Fibroblast of villous mesenchyme (primary cell): ENCODE data around the gene FABP6. TPM values are rescaled to one million over a fixed set of nuclear protein-coding genes. Genes with fewer than 3 reads are reported as not detected.

ENCODE experiments used
- DNase-seq: peaks from one replicate; pipeline ENCODE4 v3.0.0-alpha.2; 2010; ENCODE audit warnings: low read depth
- H3K4me3 ChIP-seq: 2 replicates; pipeline ENCODE4 v1.5.1; 2011; ENCODE audit warnings: low read depth, mild to moderate bottlenecking, low read length
- total RNA-seq: library from RNA; depleted of rRNA; stranded (reverse); fragments of >200 nt; gene quantifications from 2 replicates; pipeline ENCODE4 v1.2.3, GENCODE V29; 2012
- TF ChIP-seq, protein P1 (sequence below): IDR thresholded peaks from 2 replicates; pipeline ENCODE4 v1.5.1; 2012; ENCODE audit warnings: low read depth, mild to moderate bottlenecking, low read length; ENCODE audit not compliant: insufficient read depth

Gene FABP6
- total RNA-seq, 1 donor = not detected

DNA sequence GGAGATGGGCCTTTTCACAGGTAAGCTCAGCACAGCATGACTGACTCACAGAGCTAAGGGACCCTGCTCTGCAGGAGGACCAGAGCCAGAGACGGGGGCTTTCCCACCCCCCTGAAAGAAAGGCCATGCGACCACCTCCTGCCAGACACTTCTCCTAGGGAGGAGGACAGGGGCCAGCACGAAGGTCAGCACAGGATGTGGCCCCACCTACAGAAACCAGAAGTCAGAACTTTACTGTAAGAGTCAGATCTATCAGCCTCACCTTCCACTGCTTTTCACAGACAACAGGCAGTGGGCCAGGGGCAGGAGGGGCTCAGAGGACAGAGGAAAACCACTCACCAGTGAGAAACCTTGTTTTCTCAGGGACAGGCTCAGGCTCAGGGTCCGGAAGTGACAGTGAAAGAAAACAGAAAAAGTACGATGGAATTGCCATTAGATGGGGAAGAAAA lies 45.2 kb downstream of the FABP6 start:
- H3K4me3 ChIP-seq = no peak overlapping the region
- no peak for DNase-seq
- TF ChIP-seq, protein P1, sequence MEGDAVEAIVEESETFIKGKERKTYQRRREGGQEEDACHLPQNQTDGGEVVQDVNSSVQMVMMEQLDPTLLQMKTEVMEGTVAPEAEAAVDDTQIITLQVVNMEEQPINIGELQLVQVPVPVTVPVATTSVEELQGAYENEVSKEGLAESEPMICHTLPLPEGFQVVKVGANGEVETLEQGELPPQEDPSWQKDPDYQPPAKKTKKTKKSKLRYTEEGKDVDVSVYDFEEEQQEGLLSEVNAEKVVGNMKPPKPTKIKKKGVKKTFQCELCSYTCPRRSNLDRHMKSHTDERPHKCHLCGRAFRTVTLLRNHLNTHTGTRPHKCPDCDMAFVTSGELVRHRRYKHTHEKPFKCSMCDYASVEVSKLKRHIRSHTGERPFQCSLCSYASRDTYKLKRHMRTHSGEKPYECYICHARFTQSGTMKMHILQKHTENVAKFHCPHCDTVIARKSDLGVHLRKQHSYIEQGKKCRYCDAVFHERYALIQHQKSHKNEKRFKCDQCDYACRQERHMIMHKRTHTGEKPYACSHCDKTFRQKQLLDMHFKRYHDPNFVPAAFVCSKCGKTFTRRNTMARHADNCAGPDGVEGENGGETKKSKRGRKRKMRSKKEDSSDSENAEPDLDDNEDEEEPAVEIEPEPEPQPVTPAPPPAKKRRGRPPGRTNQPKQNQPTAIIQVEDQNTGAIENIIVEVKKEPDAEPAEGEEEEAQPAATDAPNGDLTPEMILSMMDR = no peak

- TF ChIP-seq, protein P1 = no peak
- no peak overlapping the region for H3K4me3 ChIP-seq
- no peak for DNase-seq
These were observed 49.0 kb downstream of the FABP6 start for GRCh38 chr5:160278343-160278742.

- TF ChIP-seq, protein P1 = no peak
- no peak for DNase-seq
- H3K4me3 ChIP-seq = no peak overlapping the region
These were observed 51.2 kb downstream of the FABP6 start for GRCh38 chr5:160280384-160281095.

GRCh38 chr5:160281275-160281674 lies 52.0 kb downstream of the FABP6 start:
- H3K4me3 ChIP-seq = no peak overlapping the region
- TF ChIP-seq, protein P1 = no peak
- no peak for DNase-seq

DNA sequence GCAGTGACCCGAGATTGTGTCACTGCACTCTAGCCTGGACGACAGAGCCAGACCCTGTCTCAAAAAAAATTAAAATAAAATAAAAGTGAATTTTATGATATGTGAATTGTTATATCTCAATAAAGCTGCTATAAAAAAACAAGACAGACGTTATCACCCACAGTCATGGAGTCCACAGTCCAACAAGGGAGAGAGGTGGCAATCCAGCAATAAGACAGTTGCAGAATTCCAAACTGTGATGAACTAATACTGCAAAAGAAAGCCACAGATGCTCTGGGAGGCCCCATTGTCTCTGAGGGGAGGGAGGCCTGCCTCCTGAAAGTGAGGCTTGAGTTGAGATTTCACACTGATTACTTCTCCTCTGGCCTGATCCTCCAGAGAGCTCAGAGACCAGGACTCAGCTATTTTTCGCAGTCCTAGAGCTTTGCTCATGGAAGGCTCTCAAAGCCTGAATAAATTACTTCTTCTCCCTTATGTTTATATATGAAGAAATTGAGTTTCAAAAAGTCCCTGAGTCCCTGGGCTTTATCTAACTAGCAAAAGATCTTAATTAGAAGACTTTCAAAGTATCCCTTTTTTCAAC lies 55.1 kb downstream of the FABP6 start:
- TF ChIP-seq, protein P1 = no peak
- H3K4me3 ChIP-seq = no peak overlapping the region
- no peak for DNase-seq

- DNase-seq = no peak
- TF ChIP-seq, protein P1 = no peak
- no peak overlapping the region for H3K4me3 ChIP-seq
These were observed 56.0 kb downstream of the FABP6 start for GRCh38 chr5:160285316-160285715.
